ENCODE measurements around the gene COL21A1.

GRCh38 chr6:56246541-56246880 is 869 bp downstream of the COL21A1 start:
- no peak for TF ChIP-seq JUNB (IDR thresholded peaks at IDR 0.05)
- no peak for TF ChIP-seq SMC3 (IDR thresholded peaks at IDR 0.05)
- TF ChIP-seq, protein P1, sequence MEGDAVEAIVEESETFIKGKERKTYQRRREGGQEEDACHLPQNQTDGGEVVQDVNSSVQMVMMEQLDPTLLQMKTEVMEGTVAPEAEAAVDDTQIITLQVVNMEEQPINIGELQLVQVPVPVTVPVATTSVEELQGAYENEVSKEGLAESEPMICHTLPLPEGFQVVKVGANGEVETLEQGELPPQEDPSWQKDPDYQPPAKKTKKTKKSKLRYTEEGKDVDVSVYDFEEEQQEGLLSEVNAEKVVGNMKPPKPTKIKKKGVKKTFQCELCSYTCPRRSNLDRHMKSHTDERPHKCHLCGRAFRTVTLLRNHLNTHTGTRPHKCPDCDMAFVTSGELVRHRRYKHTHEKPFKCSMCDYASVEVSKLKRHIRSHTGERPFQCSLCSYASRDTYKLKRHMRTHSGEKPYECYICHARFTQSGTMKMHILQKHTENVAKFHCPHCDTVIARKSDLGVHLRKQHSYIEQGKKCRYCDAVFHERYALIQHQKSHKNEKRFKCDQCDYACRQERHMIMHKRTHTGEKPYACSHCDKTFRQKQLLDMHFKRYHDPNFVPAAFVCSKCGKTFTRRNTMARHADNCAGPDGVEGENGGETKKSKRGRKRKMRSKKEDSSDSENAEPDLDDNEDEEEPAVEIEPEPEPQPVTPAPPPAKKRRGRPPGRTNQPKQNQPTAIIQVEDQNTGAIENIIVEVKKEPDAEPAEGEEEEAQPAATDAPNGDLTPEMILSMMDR (IDR thresholded peaks at IDR 0.05): no peak
- TF ChIP-seq CBX8 (IDR thresholded peaks at IDR 0.05): no peak
- TF ChIP-seq SREBF2 (IDR thresholded peaks at IDR 0.05): no peak
- no peak for TF ChIP-seq MAX (IDR thresholded peaks at IDR 0.05)
- no peak for TF ChIP-seq POLR2A (IDR thresholded peaks at IDR 0.05; ENCODE audit: low read length)
- no peak for TF ChIP-seq POLR2AphosphoS2 (conservative IDR thresholded peaks at IDR 0.05; ENCODE audit: low read length)
- no peak for TF ChIP-seq RAD21 (conservative IDR thresholded peaks at IDR 0.05 in 1 of 2, IDR thresholded peaks at IDR 0.05 in 1 of 2)
- no peak for TF ChIP-seq PHF8 (IDR thresholded peaks at IDR 0.05; ENCODE audit: borderline replicate concordance, low read depth)
- TF ChIP-seq, protein P2, sequence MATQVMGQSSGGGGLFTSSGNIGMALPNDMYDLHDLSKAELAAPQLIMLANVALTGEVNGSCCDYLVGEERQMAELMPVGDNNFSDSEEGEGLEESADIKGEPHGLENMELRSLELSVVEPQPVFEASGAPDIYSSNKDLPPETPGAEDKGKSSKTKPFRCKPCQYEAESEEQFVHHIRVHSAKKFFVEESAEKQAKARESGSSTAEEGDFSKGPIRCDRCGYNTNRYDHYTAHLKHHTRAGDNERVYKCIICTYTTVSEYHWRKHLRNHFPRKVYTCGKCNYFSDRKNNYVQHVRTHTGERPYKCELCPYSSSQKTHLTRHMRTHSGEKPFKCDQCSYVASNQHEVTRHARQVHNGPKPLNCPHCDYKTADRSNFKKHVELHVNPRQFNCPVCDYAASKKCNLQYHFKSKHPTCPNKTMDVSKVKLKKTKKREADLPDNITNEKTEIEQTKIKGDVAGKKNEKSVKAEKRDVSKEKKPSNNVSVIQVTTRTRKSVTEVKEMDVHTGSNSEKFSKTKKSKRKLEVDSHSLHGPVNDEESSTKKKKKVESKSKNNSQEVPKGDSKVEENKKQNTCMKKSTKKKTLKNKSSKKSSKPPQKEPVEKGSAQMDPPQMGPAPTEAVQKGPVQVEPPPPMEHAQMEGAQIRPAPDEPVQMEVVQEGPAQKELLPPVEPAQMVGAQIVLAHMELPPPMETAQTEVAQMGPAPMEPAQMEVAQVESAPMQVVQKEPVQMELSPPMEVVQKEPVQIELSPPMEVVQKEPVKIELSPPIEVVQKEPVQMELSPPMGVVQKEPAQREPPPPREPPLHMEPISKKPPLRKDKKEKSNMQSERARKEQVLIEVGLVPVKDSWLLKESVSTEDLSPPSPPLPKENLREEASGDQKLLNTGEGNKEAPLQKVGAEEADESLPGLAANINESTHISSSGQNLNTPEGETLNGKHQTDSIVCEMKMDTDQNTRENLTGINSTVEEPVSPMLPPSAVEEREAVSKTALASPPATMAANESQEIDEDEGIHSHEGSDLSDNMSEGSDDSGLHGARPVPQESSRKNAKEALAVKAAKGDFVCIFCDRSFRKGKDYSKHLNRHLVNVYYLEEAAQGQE (IDR thresholded peaks at IDR 0.05): no peak
- TF ChIP-seq CEBPB (IDR thresholded peaks at IDR 0.05): no peak
- TF ChIP-seq FOXS1 (CRISPR knock-in tag; IDR thresholded peaks at IDR 0.05): no peak
